Upper lobe of left lung (tissue), 6 donors: Measurements from ENCODE around the gene CDKL1. TPM values are rescaled to one million over a fixed set of nuclear protein-coding genes. Genes with fewer than 3 reads are reported as not detected.

Experiments used
- ATAC-seq, 2 donors: fragments of 200-7000 bp; cut with Tn5 transposase; one replicate each; pipeline ENCODE4 v1.9.1; 2022; ENCODE audit warnings: mild to moderate bottlenecking in 2 of 2, moderate library complexity in 2 of 2; ENCODE audit not compliant: low FRiP score in 2 of 2
- DNase-seq, 2 donors: peaks; one replicate each; pipeline ENCODE4 v3.0.0-alpha.2; 2019 to 2020
- H3K27ac ChIP-seq, 4 donors: fragments of 200-600 bp; sonication (generic); one replicate each; pipeline ENCODE4 v1.5.1; 2016 to 2019
- H3K27me3 ChIP-seq, 4 donors: fragments of 200-600 bp; sonication (generic); one replicate each; pipeline ENCODE4 v1.5.1; 2017 to 2019
- H3K36me3 ChIP-seq, 4 donors: fragments of 200-600 bp; sonication (generic); one replicate each; pipeline ENCODE4 v1.5.1; 2016 to 2019
- H3K4me1 ChIP-seq, 4 donors: fragments of 200-600 bp; sonication (generic); one replicate each; pipeline ENCODE4 v1.5.1; 2018 to 2019
- H3K4me3 ChIP-seq, 4 donors: fragments of 200-600 bp; sonication (generic); one replicate each; pipeline ENCODE4 v1.5.1; 2017 to 2019; ENCODE audit warnings: mild to moderate bottlenecking in 2 of 4, moderate library complexity in 1 of 4
- H3K9me3 ChIP-seq, 4 donors: fragments of 200-600 bp; sonication (generic); one replicate each; pipeline ENCODE4 v1.5.1; 2018 to 2019
- CTCF ChIP-seq, 6 experiments: fragments of 450-650 bp in 4 of 6; fragments of 200-600 bp in 2 of 6; sonication (generic) in 2 of 6; IDR thresholded peaks; one replicate each; pipeline ENCODE4 v1.5.1; 2016 to 2019; ENCODE audit warnings: antibody characterized with exemption in 6 of 6
- EP300 ChIP-seq, 4 donors: sonication (generic); formaldehyde crosslinking; IDR thresholded peaks; one replicate each; pipeline ENCODE4 v1.5.1; 2017; ENCODE audit warnings: antibody characterized with exemption in 4 of 4, control low read depth in 2 of 4
- POLR2A ChIP-seq, 4 donors: fragments of 450-650 bp; IDR thresholded peaks; one replicate each; pipeline ENCODE4 v1.5.1; 2016 to 2017; ENCODE audit warnings: antibody characterized with exemption in 4 of 4, mild to moderate bottlenecking in 2 of 4
- POLR2AphosphoS5 ChIP-seq, 2 donors: sonication (generic); formaldehyde crosslinking; IDR thresholded peaks; one replicate each; pipeline ENCODE4 v1.5.1; 2017; ENCODE audit warnings: antibody characterized with exemption in 2 of 2
- WGBS, 2 donors: methylation state at CpG; one replicate each; pipeline ENCODE4 v1.1.5; 2017 to 2018; 5-methylcytosine and 5-hydroxymethylcytosine counted together
- total RNA-seq, 6 donors: library from RNA; depleted of rRNA in 4 of 6; stranded (reverse); fragments of >200 nt in 4 of 6; gene quantifications; one replicate each; pipeline versions ENCODE4 v1.1.0 to v1.2.1, GENCODE V29; 2016 to 2021
- donor health status: DM: no; HTN: no; CAD: no; lungs with moderate emphysema.
- donor health status: DM: no; HTN: yes; CAD: no; lungs with severe emphysema.

The CDKL1 gene
- total RNA-seq, 6 donors from 2014 or later: 24.6 to 44.7 (median 30.1) TPM

- Histone ChIP-seq H3K9me3 (no peaks in the 10 kb centered on the region), H3K27me3 (no peaks in the 10 kb centered on the region), H3K27ac (no peak overlapping the region), H3K36me3 (no peaks in the 10 kb centered on the region), H3K4me1 (peaks cover under 1 to 13% (median 4%) of the 10 kb centered on the region in 4 donors), H3K4me3 (no peak overlapping the region)
- TF ChIP-seq EP300 (IDR thresholded peaks at IDR 0.05) (no peak), CTCF (IDR thresholded peaks at IDR 0.05) (no peak), POLR2AphosphoS5 (IDR thresholded peaks at IDR 0.05) (no peak), POLR2A (IDR thresholded peaks at IDR 0.05) (no peak)
- DNase-seq (no peak), ATAC-seq (no peak)
Observed at GRCh38 chr14:50348933-50349332, 47.7 kb downstream of the CDKL1 start.

- Histone ChIP-seq H3K9me3 (no peaks in the 10 kb centered on the region), H3K27ac (peak overlapping the region in 1 of 4 donors; percentile 13), H3K27me3 (no peaks in the 10 kb centered on the region), H3K4me3 (no peak overlapping the region), H3K36me3 (no peaks in the 10 kb centered on the region), H3K4me1 (peaks cover 3 to 22% (median 13%) of the 10 kb centered on the region in 4 donors)
- WGBS, 2 donors: 0% methylated on average over 1 of the region's 1 CpG
- DNase-seq (peak in 1 of 2 donors; percentile 29), ATAC-seq (no peak)
- TF ChIP-seq CTCF (IDR thresholded peaks at IDR 0.05): no peak
- no peak for TF ChIP-seq EP300 (IDR thresholded peaks at IDR 0.05)
- TF ChIP-seq POLR2A (IDR thresholded peaks at IDR 0.05): no peak
- TF ChIP-seq POLR2AphosphoS5 (IDR thresholded peaks at IDR 0.05): no peak
Observed at GRCh38 chr14:50347521-50347920, 49.2 kb downstream of the CDKL1 start.

GRCh38 chr14:50345846-50346422, 50.7 kb downstream of the CDKL1 start:
- no peak for ATAC-seq

GRCh38 chr14:50344876-50345563, 51.7 kb downstream of the CDKL1 start:
- DNase-seq: no peak
- Histone ChIP-seq H3K4me3 (no peak overlapping the region), H3K36me3 (no peaks in the 10 kb centered on the region), H3K27me3 (no peaks in the 10 kb centered on the region), H3K9me3 (no peaks in the 10 kb centered on the region), H3K27ac (peak overlapping the region in 2 of 4 donors; percentile 9 to 56), H3K4me1 (peaks cover 3 to 31% (median 19%) of the 10 kb centered on the region in 4 donors)
- TF ChIP-seq EP300 (IDR thresholded peaks at IDR 0.05) (no peak), POLR2AphosphoS5 (IDR thresholded peaks at IDR 0.05) (no peak), CTCF (IDR thresholded peaks at IDR 0.05) (no peak), POLR2A (IDR thresholded peaks at IDR 0.05) (no peak)
- 72 to 79% methylated on average over 4 of the region's 4 CpGs for WGBS, 2 donors
- no peak for ATAC-seq

More at GRCh38 chr14:50345846-50346422, 50.7 kb downstream of the CDKL1 start:
- no peaks in the 10 kb centered on the region for H3K36me3 ChIP-seq
- H3K4me3 ChIP-seq: no peak overlapping the region
- DNase-seq: no peak
- 56 to 57% methylated on average over 6 of the region's 6 CpGs for WGBS, 2 donors
- TF ChIP-seq POLR2AphosphoS5 (IDR thresholded peaks at IDR 0.05) (no peak), POLR2A (IDR thresholded peaks at IDR 0.05) (no peak), CTCF (IDR thresholded peaks at IDR 0.05) (no peak), EP300 (IDR thresholded peaks at IDR 0.05) (no peak)
- H3K27me3 ChIP-seq: no peaks in the 10 kb centered on the region
- H3K4me1 ChIP-seq: peaks cover 3 to 25% (median 17%) of the 10 kb centered on the region in 4 donors
- H3K9me3 ChIP-seq: no peaks in the 10 kb centered on the region
- H3K27ac ChIP-seq: peak overlapping the region in 2 of 4 donors; percentile 2 to 56
